ENCODE data around the gene DNAH1.

- TF ChIP-seq POLR2AphosphoS5 (IDR thresholded peaks at IDR 0.05) (no peak), EP300 (IDR thresholded peaks at IDR 0.05) (no peak)
These were observed 32.8 kb upstream of the DNAH1 start for GRCh38 chr3:52283306-52283705.
